Activated CD8-positive, alpha-beta memory T cell treated with anti-CD3 and anti-CD28 coated beads for 36 hours (primary cell): Measurements from ENCODE around the gene DAAM1. TPM values are rescaled to one million over a fixed set of nuclear protein-coding genes. Genes with fewer than 3 reads are reported as not detected.

ENCODE experiments used
- CTCF ChIA-PET: fragments of 350-600 bp; sonication (Branson Sonifier 250); formaldehyde crosslinking; loops from one replicate; lab custom pipeline; 2021; ENCODE audit warnings: antibody characterized with exemption; lab: Charles Lee
- POLR2A ChIA-PET: fragments of 350-600 bp; sonication (Branson Sonifier 250); formaldehyde crosslinking; loops from one replicate; lab custom pipeline; 2021; ENCODE audit warnings: antibody characterized with exemption; lab: Charles Lee
- total RNA-seq, 2 experiments: library from RNA; stranded (reverse); gene quantifications; one replicate each; pipeline ENCODE4 v1.2.3, GENCODE V29; 2021

DAAM1 gene
- total RNA-seq, 2 experiments from 2014 or later, result 9.4 to 9.7 TPM

- POLR2A ChIA-PET, result no interaction called here
- CTCF ChIA-PET, result no interaction called here
These were observed 59.5 kb downstream of the DAAM1 start for GRCh38 chr14:59247801-59248584.

DNA sequence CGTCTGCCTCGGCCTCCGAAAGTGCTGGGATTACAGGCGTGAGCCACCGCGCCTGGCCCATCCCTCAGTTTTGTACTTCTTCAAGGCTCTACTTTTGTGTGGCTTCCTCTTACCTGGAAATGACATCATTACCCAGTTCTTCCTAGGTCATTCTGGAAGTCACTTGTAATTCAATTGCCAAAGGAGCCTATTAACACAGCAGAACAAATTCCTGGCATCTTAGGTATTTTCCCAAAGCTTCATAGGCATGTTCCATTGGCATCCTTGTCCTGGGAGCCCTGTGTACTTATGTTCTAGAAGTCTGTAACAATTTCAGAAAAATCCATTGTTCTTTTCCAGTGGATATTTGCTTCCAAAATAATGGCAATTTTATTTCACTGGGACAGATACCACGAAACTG is 60.6 kb downstream of the DAAM1 start:
- POLR2A ChIA-PET, result no interaction called here
- CTCF ChIA-PET, result no interaction called here

- CTCF ChIA-PET, result interaction anchor here (0.7 kb wide), 1 partner anchor 86 kb away, joined by 3 read pairs; no protein-coding TSS in a partner anchor
- POLR2A ChIA-PET, result no interaction called here
These were observed 63.6 kb downstream of the DAAM1 start for GRCh38 chr14:59251811-59252771.

- ChIA-PET CTCF (no interaction called here), POLR2A (no interaction called here)
These were observed 64.5 kb downstream of the DAAM1 start for GRCh38 chr14:59252772-59253500.

DNA sequence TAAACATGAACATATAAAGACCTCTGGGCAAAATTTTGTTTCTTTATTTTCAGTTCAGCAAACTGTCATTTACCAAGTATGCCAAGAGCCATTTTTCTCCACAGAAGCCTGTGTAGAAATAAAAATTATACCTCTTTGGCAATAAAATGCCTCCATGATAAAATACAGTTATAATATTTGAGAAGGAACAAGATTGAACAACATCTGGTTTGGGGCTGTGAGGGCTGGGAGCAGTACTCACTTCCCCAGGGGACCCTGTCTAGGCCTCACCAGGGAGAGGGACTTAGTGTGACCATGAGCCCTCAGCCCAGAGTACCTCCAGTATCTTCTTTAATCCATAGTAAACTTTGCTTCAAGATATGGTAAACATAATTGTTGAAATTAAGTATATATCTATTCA is 65.1 kb downstream of the DAAM1 start:
- CTCF ChIA-PET, result no interaction called here
- POLR2A ChIA-PET, result no interaction called here

- ChIA-PET CTCF (no interaction called here), POLR2A (no interaction called here)
These were observed 65.9 kb downstream of the DAAM1 start for GRCh38 chr14:59254146-59254910.

DNA sequence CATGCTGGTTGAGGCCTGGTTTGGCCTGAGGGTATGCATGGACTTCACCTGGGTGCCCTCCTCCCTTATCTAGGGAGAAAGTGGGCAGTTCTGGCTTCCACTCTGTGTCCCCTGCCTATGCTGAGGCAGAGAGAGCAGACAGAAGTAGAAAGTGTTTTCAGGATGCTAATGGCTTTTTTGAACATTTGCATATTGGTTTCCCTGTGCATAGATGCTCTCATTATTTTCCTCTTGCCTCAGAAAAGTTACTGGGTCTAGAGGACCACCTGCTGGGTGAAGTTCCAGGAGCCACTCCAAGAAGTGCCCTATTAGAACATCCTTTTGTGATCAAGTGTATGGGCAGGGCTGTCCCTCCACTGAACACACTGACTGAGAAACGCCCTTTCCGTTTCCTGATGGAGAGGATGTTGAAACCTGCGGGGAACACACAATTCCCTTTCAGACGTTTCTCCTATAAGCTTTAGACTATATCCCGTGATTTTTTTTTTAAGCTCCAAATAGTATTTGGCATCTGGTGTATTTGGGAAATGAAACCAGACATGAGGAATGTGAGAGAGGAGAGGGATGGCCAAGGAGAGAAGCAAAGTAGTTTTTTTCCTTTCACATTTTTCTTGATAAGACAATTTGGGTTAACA is 66.6 kb downstream of the DAAM1 start:
- POLR2A ChIA-PET, result no interaction called here
- CTCF ChIA-PET, result no interaction called here

- ChIA-PET CTCF (no interaction called here), POLR2A (no interaction called here)
These were observed 67.9 kb downstream of the DAAM1 start for GRCh38 chr14:59256331-59256730.

GRCh38 chr14:59261334-59261733 is 72.9 kb downstream of the DAAM1 start:
- POLR2A ChIA-PET, result no interaction called here
- CTCF ChIA-PET, result no interaction called here

DNA sequence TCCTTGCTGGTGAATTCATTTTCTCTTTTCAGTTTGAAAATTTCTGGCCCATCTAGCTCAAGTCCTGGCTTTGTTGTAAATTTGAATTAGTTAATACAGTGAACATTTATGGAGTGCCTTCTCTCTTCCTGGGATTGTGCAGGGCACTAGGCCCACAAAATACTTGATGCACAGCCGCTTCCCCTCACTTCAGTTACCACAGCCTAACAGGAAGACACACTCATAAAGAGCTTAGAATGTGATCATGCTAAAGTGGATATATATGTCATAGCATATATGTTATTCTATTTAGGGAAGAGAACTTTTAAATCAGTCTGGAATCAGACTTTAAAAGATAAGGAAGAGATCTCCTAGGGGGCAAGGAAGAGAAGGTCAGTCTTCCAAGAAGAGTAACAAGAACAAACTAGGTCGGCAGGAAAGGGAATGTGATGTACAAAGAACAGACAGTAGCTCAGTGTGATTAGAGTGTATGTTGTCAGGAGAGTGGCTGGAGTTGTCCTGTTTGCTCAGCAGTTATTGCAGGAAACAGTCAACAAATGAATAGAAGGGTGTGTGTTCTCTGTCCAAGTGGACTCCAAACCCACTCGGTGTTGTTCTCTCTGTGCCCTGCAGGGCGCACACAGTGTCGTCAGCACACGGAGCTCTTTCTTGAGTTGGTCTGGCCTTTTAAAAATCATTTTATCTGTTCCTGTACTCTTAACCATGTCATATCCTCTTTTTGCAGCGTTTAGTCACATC is 74.4 kb downstream of the DAAM1 start:
- ChIA-PET POLR2A (no interaction called here), CTCF (no interaction called here)

DNA sequence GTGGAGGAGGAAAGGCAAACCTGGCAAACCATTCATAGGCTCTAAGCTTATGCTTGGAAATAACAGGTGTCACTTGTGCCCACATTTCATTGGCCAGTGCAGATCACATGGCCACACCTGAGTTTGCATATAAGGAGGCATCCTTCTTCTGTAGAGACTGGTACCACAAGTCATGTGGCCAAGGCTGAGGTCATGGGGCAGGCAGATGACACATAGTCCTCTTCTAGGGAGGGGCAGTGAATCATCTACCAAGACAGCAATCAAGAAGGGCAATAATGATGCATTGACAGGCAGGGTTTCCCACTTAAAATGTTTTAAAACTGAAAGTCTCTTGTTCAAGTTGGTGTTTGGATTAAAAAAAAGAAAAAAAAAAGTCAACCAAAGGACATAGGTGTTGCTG is 77.3 kb downstream of the DAAM1 start:
- ChIA-PET CTCF (interaction anchor here (0.6 kb wide), 1 partner anchor 984 kb away, joined by 3 read pairs; no protein-coding TSS in a partner anchor), POLR2A (no interaction called here)

- POLR2A ChIA-PET, result no interaction called here
These were observed 78.6 kb downstream of the DAAM1 start for GRCh38 chr14:59267046-59267445.

DNA sequence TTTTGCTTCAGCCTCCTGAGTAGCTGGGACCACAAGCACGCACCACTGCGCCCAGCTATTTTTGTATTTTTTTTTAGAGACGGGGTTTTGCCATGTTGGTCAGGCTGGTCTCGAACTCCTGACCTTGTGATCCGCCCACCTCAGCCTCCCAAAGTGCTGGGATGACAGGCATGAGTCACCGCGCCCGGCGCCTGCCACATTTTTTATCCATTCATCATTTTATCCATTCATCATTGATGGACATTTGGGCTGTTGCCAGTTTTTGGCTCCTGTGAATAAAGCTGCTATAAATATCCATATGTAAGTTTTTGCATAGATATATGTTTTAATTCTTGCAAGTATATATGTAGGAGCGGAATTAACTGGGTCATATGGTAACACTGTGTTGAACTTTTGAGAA is 79.5 kb downstream of the DAAM1 start:
- CTCF ChIA-PET, result no interaction called here
- POLR2A ChIA-PET, result no interaction called here

More at GRCh38 chr14:59267046-59267445, 78.6 kb downstream of the DAAM1 start:
- CTCF ChIA-PET, result no interaction called here

GRCh38 chr14:59268858-59269257 is 80.4 kb downstream of the DAAM1 start:
- ChIA-PET CTCF (no interaction called here), POLR2A (no interaction called here)

GRCh38 chr14:59269466-59269865 is 81.0 kb downstream of the DAAM1 start:
- ChIA-PET CTCF (interaction anchor here (0.8 kb wide), 1 partner anchor 26 kb away, joined by 3 read pairs; no protein-coding TSS in a partner anchor), POLR2A (interaction anchor here (0.6 kb wide), 1 partner anchor 1710 kb away, joined by 6 read pairs; no protein-coding TSS in a partner anchor)

GRCh38 chr14:59271256-59271655 is 82.8 kb downstream of the DAAM1 start:
- CTCF ChIA-PET, result no interaction called here

GRCh38 chr14:59271734-59272133 is 83.3 kb downstream of the DAAM1 start:
- ChIA-PET POLR2A (no interaction called here), CTCF (no interaction called here)

More at GRCh38 chr14:59271256-59271655, 82.8 kb downstream of the DAAM1 start:
- POLR2A ChIA-PET, result no interaction called here

GRCh38 chr14:59272633-59273032 is 84.2 kb downstream of the DAAM1 start:
- CTCF ChIA-PET, result no interaction called here
- POLR2A ChIA-PET, result no interaction called here
